ENCODE data around the gene RBM33. TPM values are rescaled to one million over a fixed set of nuclear protein-coding genes. Genes with fewer than 3 reads are reported as not detected.

Gene RBM33
- total and polyA plus RNA-seq, 2 of the 13 experiments (the other 11 are each of a cell fraction or from before 2014, with no cell fraction given), result 12.4 to 28.9 TPM

GRCh38 chr7:155611808-155612447 is 32.5 kb upstream of the RBM33 start (continued):
- TF ChIP-seq ZNF704 (CRISPR knock-in tag; IDR thresholded peaks at IDR 0.05; ENCODE audit: borderline replicate concordance), result no peak
- TF ChIP-seq TEAD3 (CRISPR knock-in tag; optimal IDR thresholded peaks at IDR 0.05; ENCODE audit: borderline replicate concordance), result no peak
- no peak for TF ChIP-seq ZNF678 (CRISPR knock-in tag; IDR thresholded peaks at IDR 0.05)
- TF ChIP-seq RNF2 (conservative IDR thresholded peaks at IDR 0.05; ENCODE audit: low read depth), result no peak
- TF ChIP-seq ZNF17 (CRISPR knock-in tag; IDR thresholded peaks at IDR 0.05), result no peak

GRCh38 chr7:155612658-155613057 is 31.8 kb upstream of the RBM33 start:
- no peaks in the 10 kb centered on the region for H3K27me3 ChIP-seq (ENCODE audit: control insufficient read depth in 1 of 2, insufficient read depth in 2 of 2, low read length in 2 of 2)
- ChIA-PET CTCF (ENCODE audit: low intra/inter-chr PET ratio, low total read pairs) (no interaction called here), POLR2A (no interaction called here)
- no peak overlapping the region for H3K4me2 ChIP-seq (ENCODE audit: low read depth, low read length)
- H3K36me3 ChIP-seq (replicated peaks in 1 of 2; ENCODE audit: control insufficient read depth in 1 of 2, insufficient read depth in 2 of 2, low read length in 2 of 2), result no peaks in the 10 kb centered on the region
- no peak overlapping the region for H3K27ac ChIP-seq (ENCODE audit: extremely low read length, insufficient read depth, low read length)
- WGBS (ENCODE audit: low lambda C conversion rate), result 87% methylated on average over 10 of the region's 10 CpGs
- no peaks in the 10 kb centered on the region for H3K9me3 ChIP-seq (ENCODE audit: low read length)
- H4K20me1 ChIP-seq (ENCODE audit: insufficient read depth, low read length), result no peaks in the 10 kb centered on the region
- no TSS peak for BruUV-seq (replicated peaks)
- H3K4me1 ChIP-seq (ENCODE audit: insufficient read depth, low read length), result peaks cover 26% of the 10 kb centered on the region
- no peak overlapping the region for H2AFZ ChIP-seq (ENCODE audit: low read length)
- DNase-seq (ENCODE audit: low spot score), result no peak
- no peak for ATAC-seq
- intact Hi-C loops (cut with micrococcal nuclease; ENCODE audit: unreplicated experiment), result no loop called here
- H3K4me3 ChIP-seq (replicated peaks in 1 of 3; ENCODE audit: insufficient read depth in 1 of 3, low read depth in 2 of 3, low read length in 3 of 3), result no peak overlapping the region
- H3K79me2 ChIP-seq (ENCODE audit: insufficient read depth, low read length), result no peaks in the 10 kb centered on the region
- no peak for FAIRE-seq
- in situ Hi-C loops (cut with HindIII; ENCODE audit: extremely low pct_ligation_motif_present, low pct_unique_long_range_greater_than_20kb), result no loop called here
- no peak overlapping the region for H3K9ac ChIP-seq (ENCODE audit: insufficient read depth, low read depth, low read length)
- no peak for TF ChIP-seq CREBL2 (CRISPR knock-in tag; IDR thresholded peaks at IDR 0.05; ENCODE audit: borderline replicate concordance)
- TF ChIP-seq ZBTB46 (CRISPR knock-in tag; IDR thresholded peaks at IDR 0.05; ENCODE audit: borderline replicate concordance), result no peak
- no peak for TF ChIP-seq ZBTB42 (CRISPR knock-in tag; IDR thresholded peaks at IDR 0.05)
- TF ChIP-seq ZSCAN5A (CRISPR knock-in tag; IDR thresholded peaks at IDR 0.05; ENCODE audit: borderline replicate concordance), result no peak
- no peak for TF ChIP-seq ZNF773 (CRISPR knock-in tag; IDR thresholded peaks at IDR 0.05; ENCODE audit: borderline replicate concordance)
- TF ChIP-seq POLR2AphosphoS2 (IDR thresholded peaks at IDR 0.05; ENCODE audit: low read depth, low read length), result no peak
- TF ChIP-seq PATZ1 (CRISPR knock-in tag; IDR thresholded peaks at IDR 0.05), result no peak
- TF ChIP-seq ZNF639 (CRISPR knock-in tag; conservative IDR thresholded peaks at IDR 0.05), result no peak
- TF ChIP-seq ZNF563 (CRISPR knock-in tag; IDR thresholded peaks at IDR 0.05), result no peak
- TF ChIP-seq ZNF792 (CRISPR knock-in tag; IDR thresholded peaks at IDR 0.05), result no peak
- no peak for TF ChIP-seq CAMTA2 (CRISPR knock-in tag; IDR thresholded peaks at IDR 0.05; ENCODE audit: borderline replicate concordance)
